Stimulated activated CD4-positive, alpha-beta T cell treated with anti-CD3 and anti-CD28 coated beads, TNF-alpha, amount 100 ng/mL, for 48 hours (primary cell): Measurements from ENCODE around the gene HDAC7.

Experiments used
- DNase-seq, 3 donors: peaks; one replicate each; pipeline ENCODE4 v3.0.0-alpha.2; 2020; ENCODE audit warnings: low read depth in 3 of 3

HDAC7 gene

GRCh38 chr12:47778881-47779280 is 40.8 kb downstream of the HDAC7 start:
- no peak for DNase-seq

DNA sequence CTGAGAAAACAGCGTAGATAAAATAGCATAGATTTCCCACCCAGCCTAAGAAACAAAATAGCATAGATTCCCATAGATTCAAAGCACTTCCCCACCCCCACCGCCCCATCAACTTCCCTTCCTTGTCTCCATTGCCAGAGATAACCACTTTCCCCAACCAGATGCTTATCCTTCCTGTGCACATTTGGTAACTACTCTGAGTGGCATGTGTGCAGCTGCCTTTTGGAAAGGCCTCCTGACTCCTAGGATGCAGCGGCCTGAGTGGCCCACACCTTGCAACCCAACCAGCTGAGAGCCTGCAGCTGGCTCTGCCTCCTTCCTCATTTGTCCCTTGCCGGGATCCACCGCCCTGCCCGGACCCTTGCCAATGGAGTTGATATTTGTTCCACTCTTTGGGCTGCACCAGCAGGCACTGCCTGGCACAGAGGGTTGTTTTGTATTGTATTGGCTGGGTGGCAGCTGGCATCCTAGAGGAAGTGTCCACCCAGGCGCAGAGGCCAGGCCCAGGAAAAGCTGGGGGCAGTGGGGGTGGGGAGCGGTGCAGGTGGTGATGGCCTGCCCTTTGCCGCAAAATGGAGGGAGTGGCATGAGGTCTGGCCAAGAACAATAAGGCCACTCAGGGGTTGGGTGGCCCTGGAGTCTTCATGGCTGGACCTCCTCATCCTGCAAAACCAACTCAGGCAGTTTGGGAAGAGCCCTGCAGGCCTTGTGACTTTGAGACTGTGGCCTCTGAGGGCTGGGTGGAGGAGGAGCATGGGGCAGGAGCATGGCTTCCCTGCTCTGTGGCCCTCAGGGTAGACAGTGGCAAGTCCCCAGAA is 41.8 kb downstream of the HDAC7 start:
- no peak for DNase-seq

GRCh38 chr12:47777151-47777550 is 42.6 kb downstream of the HDAC7 start:
- no peak for DNase-seq

GRCh38 chr12:47776471-47777143 is 43.1 kb downstream of the HDAC7 start:
- DNase-seq: no peak

DNA sequence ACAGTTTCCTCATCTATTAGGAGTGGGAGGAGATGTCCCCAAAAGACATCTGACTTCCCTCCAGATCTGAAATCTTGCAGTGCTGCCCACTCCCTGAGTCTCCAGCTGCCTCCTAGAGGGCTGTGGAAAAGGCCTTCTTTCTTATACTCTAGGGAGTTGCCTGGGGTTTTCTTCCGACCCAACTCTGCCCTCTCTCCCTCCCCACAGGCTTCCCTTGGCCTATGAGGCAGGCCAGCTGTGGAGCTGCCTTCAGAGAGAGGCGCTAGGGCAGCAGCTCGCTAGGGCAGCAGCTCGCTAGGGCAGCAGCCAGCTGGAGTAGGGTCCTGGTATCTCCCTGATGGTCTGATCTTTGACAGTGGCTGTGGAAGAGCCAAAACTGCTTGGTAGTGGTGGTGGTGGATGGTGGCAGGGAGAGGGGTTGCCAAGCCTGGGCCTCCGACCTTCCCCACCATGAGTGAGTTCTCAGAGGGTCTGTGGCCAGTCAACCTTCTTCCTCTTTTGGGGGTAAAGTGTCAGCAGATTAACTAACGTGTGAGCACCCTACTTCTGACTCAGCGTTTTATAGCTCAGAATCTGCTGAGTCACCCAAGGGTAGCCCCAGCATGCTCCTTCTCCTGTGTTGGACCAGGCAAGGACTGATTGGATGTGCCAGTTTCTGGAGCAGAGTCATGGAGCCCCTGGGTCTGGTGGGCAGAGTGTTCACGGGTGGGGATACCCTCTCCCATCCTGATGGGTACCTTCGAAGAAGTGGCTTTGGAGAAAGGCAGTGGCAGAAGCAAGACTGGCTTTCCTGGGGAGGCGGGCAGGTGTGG is 44.4 kb downstream of the HDAC7 start:
- DNase-seq: no peak

DNA sequence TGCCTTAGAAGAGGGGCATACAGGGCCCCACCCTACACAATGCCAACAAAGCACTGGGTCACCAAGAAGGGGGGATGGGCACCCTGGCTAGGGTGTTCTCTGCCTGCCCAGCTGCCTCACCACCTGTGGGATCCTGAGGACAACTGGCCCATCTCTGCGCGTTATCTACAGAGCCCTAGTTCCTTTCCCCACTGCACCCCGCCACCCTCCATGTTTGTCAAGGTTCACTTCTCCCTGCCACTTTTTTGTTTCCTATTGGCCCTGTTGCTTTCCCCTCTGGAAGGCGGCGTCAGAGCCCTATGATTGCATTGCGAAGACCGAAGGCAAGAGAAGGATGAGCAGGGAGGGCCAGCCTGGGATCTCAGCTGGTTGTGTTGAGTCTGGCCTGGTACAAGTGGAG is 45.0 kb downstream of the HDAC7 start:
- no peak for DNase-seq

DNA sequence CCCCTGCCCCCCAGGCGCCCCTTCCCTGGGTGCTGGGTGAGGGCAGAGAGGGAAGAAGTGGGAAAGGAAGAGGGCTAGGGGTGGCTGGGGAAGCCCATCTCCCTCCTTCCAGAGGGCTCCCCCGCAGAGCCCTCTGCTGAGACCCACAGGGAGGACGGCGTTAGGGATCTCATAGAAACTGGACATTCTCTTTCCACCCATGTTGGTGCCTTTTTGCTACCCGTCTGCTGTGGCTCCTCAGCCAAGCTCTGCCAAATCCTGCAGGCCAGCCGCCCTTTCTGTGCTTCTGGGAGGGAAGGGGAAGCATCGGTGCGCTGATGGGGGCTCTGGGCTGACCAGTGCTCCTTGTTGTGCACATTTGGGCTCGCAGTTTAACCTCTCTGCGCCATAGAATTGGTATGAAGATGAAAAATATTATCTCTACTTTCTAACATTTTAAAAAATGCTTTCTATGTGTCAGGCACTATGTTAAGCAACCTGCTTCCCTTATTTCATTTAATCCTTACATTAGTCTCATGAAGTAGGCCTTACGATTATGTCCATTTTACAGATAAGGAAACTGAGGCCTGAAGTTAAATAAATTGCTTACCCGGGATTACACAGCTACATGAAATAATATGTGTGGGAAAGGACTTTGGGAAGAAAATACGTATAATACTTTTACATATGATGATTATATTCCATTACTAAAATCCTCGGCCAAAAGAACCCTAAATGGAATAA is 45.7 kb downstream of the HDAC7 start:
- no peak for DNase-seq

DNA sequence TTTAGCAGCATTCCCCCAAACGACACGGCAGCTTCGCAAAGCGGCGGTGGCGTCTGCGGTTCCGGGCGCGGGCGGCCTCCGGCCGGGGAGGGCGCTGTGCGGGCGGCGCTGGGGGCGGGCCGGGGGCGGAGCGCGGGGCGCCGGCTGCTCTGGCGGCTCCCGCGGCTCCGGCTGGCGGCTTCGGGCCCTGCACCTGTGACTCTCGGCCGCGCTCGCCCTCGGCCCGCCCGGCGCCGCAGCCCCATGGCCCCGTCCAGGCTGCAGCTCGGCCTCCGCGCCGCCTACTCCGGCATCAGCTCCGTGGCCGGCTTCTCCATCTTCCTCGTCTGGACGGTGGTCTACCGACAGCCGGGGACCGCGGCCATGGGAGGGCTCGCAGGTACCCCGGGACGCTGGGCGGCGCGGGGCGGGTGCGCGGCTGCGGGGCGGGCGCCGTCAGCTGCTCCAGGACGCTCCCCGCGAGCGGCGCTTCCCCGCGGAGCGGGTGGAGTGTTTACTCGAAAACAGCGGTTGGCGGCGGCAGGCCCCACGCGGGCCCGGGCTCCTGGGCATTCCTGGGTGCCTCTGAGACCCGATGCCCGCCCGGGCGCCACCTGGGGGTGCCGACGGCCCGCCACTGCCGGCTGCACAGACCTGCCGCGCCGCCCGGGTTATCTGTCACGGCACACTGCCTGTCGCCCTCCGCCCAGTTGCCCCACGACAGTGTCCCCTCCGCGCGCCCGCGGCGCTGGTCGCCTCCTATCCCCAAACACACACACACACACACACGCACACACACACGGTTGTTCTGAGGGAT is 46.4 kb downstream of the HDAC7 start, which contains the start of gene SLC48A1:
SLC48A1 (plus strand) TSS at position 177 of the 796 bp plus-strand sequence; CDS start at position 244, 67 bp downstream.
- peak in 2 of 3 donors; percentile 47 to 65 for DNase-seq

GRCh38 chr12:47772738-47773061 is 47.0 kb downstream of the HDAC7 start:
- DNase-seq: no peak

DNA sequence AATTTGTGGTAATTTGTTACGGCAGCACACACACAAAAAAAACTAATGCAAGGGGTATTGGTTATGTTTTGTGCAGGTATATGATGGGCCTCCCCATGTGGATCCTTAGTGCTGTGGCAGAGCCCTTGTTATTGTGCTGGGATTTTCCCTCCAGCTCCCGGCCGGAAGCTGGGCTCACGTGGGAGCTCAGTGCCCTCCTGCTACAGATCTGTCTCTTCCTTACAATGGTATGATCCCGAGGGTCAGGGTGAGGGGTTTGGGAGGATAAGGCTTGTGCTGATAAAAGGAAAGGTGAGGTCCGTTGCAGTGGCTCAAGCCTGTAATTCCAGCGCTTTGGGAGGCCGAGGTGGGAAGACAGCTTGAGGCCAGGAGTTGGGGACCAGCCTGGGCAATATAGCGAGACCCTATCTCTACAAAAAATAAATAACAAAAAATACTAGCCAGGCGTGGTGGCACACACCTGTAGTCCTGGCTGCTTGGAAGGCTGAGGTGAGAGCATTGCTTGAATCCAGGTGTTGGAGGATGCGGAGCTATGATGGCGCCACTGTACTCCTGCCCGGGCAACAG is 47.5 kb downstream of the HDAC7 start:
- DNase-seq: no peak

GRCh38 chr12:47771304-47771703 is 48.4 kb downstream of the HDAC7 start:
- DNase-seq: no peak

- DNase-seq: no peak
Observed at GRCh38 chr12:47770086-47770726, 49.5 kb downstream of the HDAC7 start.

DNA sequence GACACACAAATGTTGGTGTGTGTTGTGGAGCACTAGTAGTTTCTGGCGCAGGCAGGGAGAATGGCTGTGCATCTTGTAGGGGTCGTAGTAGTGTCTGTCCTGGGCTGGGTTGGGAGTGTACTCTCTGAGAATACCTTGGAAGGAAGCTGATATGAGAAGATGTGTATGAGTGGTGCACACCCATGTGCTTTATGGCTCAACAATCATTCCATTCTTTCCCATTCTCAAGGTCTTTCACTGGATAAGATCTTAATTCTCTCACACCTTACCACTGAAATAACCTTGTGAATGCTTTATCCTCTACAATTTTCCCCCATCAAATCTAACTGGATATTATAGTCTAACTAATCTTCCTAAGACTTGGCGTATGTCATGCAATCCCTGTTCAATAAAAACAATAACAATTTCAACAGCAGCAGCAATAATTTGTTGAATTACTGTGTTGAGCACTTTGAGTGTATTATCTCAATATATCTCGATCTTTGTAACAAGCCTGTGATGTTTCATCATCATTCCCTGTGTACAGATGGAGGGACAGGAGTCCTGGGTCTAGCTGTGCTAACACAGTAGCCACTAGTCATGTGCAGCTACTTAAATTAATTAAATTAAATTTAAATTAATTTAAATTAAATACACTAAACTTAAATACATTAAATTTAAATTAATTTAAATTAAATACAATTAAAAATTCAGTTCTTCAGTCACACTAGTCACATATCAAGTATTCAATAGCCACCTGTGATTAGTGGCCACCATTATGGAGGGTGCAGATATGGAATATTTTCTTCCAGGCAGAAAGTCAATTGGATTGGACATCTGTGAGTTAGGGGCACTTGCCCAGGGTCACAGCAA is 50.2 kb downstream of the HDAC7 start:
- no peak for DNase-seq

GRCh38 chr12:47768323-47768811 is 51.3 kb downstream of the HDAC7 start:
- no peak for DNase-seq

- peak in 1 of 3 donors; percentile 65 for DNase-seq
Observed at GRCh38 chr12:47767216-47767724, 52.4 kb downstream of the HDAC7 start.

- DNase-seq: no peak
Observed at GRCh38 chr12:47766502-47767215, 53.0 kb downstream of the HDAC7 start.

- DNase-seq: no peak
Observed at GRCh38 chr12:47763481-47764346, 56.0 kb downstream of the HDAC7 start.
